Liver (tissue), 9 donors: ENCODE measurements around the gene BPGM. TPM values are rescaled to one million over a fixed set of nuclear protein-coding genes. Genes with fewer than 3 reads are reported as not detected.

Source experiments
- DNase-seq: peaks from one replicate; pipeline ENCODE4 v3.0.0-alpha.2; 2017; ENCODE audit warnings: low spot score
- H3K27ac ChIP-seq, 2 donors: one replicate each; pipeline ENCODE4 v1.7.0; 2013; ENCODE audit warnings: inconsistent platforms in 2 of 2, low read length in 2 of 2, control low read depth in 1 of 2, low read depth in 1 of 2, mild to moderate bottlenecking in 1 of 2
- H3K27me3 ChIP-seq, 4 donors: one replicate each; pipeline versions ENCODE4 v1.6.1 to v1.7.0; 2013; ENCODE audit warnings: low read length in 3 of 4, inconsistent platforms in 1 of 4, mild to moderate bottlenecking in 1 of 4, moderate library complexity in 1 of 4; ENCODE audit not compliant: control insufficient read depth in 4 of 4, insufficient read depth in 4 of 4
- H3K36me3 ChIP-seq, 4 donors: one replicate each; pipeline versions ENCODE4 v1.6.1 to v1.7.0; 2013; ENCODE audit warnings: low read length in 3 of 4, mild to moderate bottlenecking in 3 of 4, low read depth in 1 of 4, moderate library complexity in 1 of 4; ENCODE audit not compliant: control insufficient read depth in 4 of 4, insufficient read depth in 3 of 4
- H3K4me1 ChIP-seq, 4 donors: one replicate each; pipeline versions ENCODE4 v1.6.1 to v1.7.0; 2013; ENCODE audit warnings: low read length in 3 of 4, mild to moderate bottlenecking in 3 of 4, moderate library complexity in 1 of 4; ENCODE audit not compliant: control insufficient read depth in 4 of 4, insufficient read depth in 4 of 4
- H3K4me3 ChIP-seq, 3 donors: one replicate each; pipeline versions ENCODE4 v1.6.1 to v1.7.0; 2013; ENCODE audit warnings: low read length in 3 of 3, control low read depth in 1 of 3, low read depth in 1 of 3, mild to moderate bottlenecking in 1 of 3
- H3K9ac ChIP-seq, 2 donors: one replicate each; pipeline ENCODE4 v1.7.0; 2013; ENCODE audit warnings: low read length in 2 of 2, mild to moderate bottlenecking in 2 of 2, moderate library complexity in 2 of 2, control low read depth in 1 of 2, low read depth in 1 of 2
- H3K9me3 ChIP-seq, 4 donors: one replicate each; pipeline versions ENCODE4 v1.6.1 to v1.7.0; 2013; ENCODE audit warnings: low read length in 3 of 4; ENCODE audit not compliant: control insufficient read depth in 4 of 4
- CTCF ChIP-seq: fragments of 150-350 bp; IDR thresholded peaks from 2 replicates; pipeline ENCODE4 v1.5.1; 2017; ENCODE audit warnings: improper control_type of control experiment, low read depth, low read length; ENCODE audit not compliant: missing input control
- EGR1 ChIP-seq, 2 donors: IDR thresholded peaks; 2 replicates each; pipeline ENCODE4 v1.6.1; 2016 to 2018; ENCODE audit warnings: antibody characterized with exemption in 2 of 2, low read depth in 2 of 2
- FOXA1 ChIP-seq: IDR thresholded peaks from 2 replicates; pipeline ENCODE4 v1.6.1; 2016; ENCODE audit warnings: antibody characterized with exemption
- FOXA2 ChIP-seq: IDR thresholded peaks from 2 replicates; pipeline ENCODE4 v1.6.1; 2016; ENCODE audit warnings: antibody characterized with exemption
- GABPA ChIP-seq, 2 donors: IDR thresholded peaks in 1 of 2; conservative IDR thresholded peaks in 1 of 2; 2 replicates each; pipeline ENCODE4 v1.6.1; 2016; ENCODE audit warnings: antibody characterized with exemption in 2 of 2, mild to moderate bottlenecking in 1 of 2, moderate library complexity in 1 of 2
- HNF4A ChIP-seq, 2 donors: conservative IDR thresholded peaks; 2 replicates each; pipeline ENCODE4 v1.6.1; 2016; ENCODE audit warnings: antibody characterized with exemption in 2 of 2, mild to moderate bottlenecking in 2 of 2
- HNF4G ChIP-seq: IDR thresholded peaks from 2 replicates; pipeline ENCODE4 v1.6.1; 2016; ENCODE audit warnings: antibody characterized with exemption
- NR2F2 ChIP-seq: IDR thresholded peaks from 2 replicates; pipeline ENCODE4 v1.6.1; 2016; ENCODE audit warnings: antibody characterized with exemption
- RAD21 ChIP-seq, 2 donors: IDR thresholded peaks; 2 replicates each; pipeline ENCODE4 v1.6.1; 2016; ENCODE audit warnings: antibody characterized with exemption in 2 of 2, mild to moderate bottlenecking in 2 of 2
- RXRA ChIP-seq, 2 donors: IDR thresholded peaks; 2 replicates each; pipeline ENCODE4 v1.6.1; 2017 to 2018; ENCODE audit warnings: antibody characterized with exemption in 2 of 2, mild to moderate bottlenecking in 1 of 2
- SP1 ChIP-seq: IDR thresholded peaks from 2 replicates; pipeline ENCODE4 v1.6.1; 2018; ENCODE audit warnings: antibody characterized with exemption, mild to moderate bottlenecking
- TAF1 ChIP-seq: conservative IDR thresholded peaks from 2 replicates; pipeline ENCODE4 v1.6.1; 2016; ENCODE audit warnings: antibody characterized with exemption, mild to moderate bottlenecking
- YY1 ChIP-seq: IDR thresholded peaks from 2 replicates; pipeline ENCODE4 v1.6.1; 2016; ENCODE audit warnings: antibody characterized with exemption, mild to moderate bottlenecking
- ZBTB33 ChIP-seq: IDR thresholded peaks from 2 replicates; pipeline ENCODE4 v1.6.1; 2016; ENCODE audit warnings: antibody characterized with exemption
- WGBS: extraction: QIAGEN DNeasy Blood & Tissue Kit; methylation state at CpG from one replicate; pipeline ENCODE4 v1.1.7; 2013; 5-methylcytosine and 5-hydroxymethylcytosine counted together
- polyA plus RNA-seq, 2 donors: library from polyadenylated mRNA; stranded (reverse) in 1 of 2; unstranded in 1 of 2; fragments of 200-250 nt in 1 of 2; fragments of >200 nt in 1 of 2; fragmentation: Nextera tagmentation in 1 of 2; extraction: Ambion mirVana in 1 of 2; gene quantifications; one replicate each; pipeline versions ENCODE4 v1.2.1 to v1.2.3, GENCODE V29; 2013 to 2015
- total RNA-seq, 2 donors: library from RNA; depleted of rRNA; stranded (reverse); fragments of >200 nt; gene quantifications; one replicate each; pipeline ENCODE4 v1.2.3, GENCODE V29; 2014
- TF ChIP-seq, protein P1 (sequence below): IDR thresholded peaks from 2 replicates; pipeline ENCODE4 v1.6.1; 2016; ENCODE audit warnings: antibody characterized with exemption
- donor health status: healthy.
- donor health status: healthy.
- donor health status: healthy.
- donor health status: healthy.
- donor health status: healthy.

BPGM gene
- total and polyA plus RNA-seq, 4 donors: 6.1 to 250 (median 7.6) TPM

GRCh38 chr7:134632937-134633540, 13.6 kb upstream of the BPGM start:
- WGBS: 36% methylated on average over 5 of the region's 5 CpGs
- H3K27ac ChIP-seq: no peak overlapping the region
- H3K9me3 ChIP-seq: no peaks in the 10 kb centered on the region
- no peaks in the 10 kb centered on the region for H3K36me3 ChIP-seq
- DNase-seq: no peak
- H3K4me3 ChIP-seq: no peak overlapping the region
- peaks cover 0 to 10% (median 4%) of the 10 kb centered on the region in 4 donors for H3K4me1 ChIP-seq
- TF ChIP-seq FOXA2 (no peak), RXRA (IDR thresholded peaks at IDR 0.05) (no peak), CTCF (peak; percentile 58), RAD21 (IDR thresholded peaks at IDR 0.05) (peak; percentile 84 to 86), TAF1 (no peak), EGR1 (IDR thresholded peaks at IDR 0.05; ENCODE audit: low read depth in 2 of 2) (no peak)
- no peak overlapping the region for H3K9ac ChIP-seq
- no peaks in the 10 kb centered on the region for H3K27me3 ChIP-seq

GRCh38 chr7:134636008-134636449, 10.6 kb upstream of the BPGM start:
- Histone ChIP-seq H3K27ac (peak overlapping the region; percentile 6 to 8), H3K27me3 (no peaks in the 10 kb centered on the region), H3K4me1 (peaks cover 0 to 10% (median 4%) of the 10 kb centered on the region in 4 donors), H3K4me3 (no peak overlapping the region), H3K9me3 (no peaks in the 10 kb centered on the region), H3K9ac (no peak overlapping the region), H3K36me3 (no peaks in the 10 kb centered on the region)
- 35% methylated on average over 2 of the region's 2 CpGs for WGBS
- no peak for TF ChIP-seq EGR1 (IDR thresholded peaks at IDR 0.05; ENCODE audit: low read depth in 2 of 2)
- TF ChIP-seq TAF1: no peak
- TF ChIP-seq SP1: no peak
- TF ChIP-seq HNF4G: no peak
- TF ChIP-seq RXRA (IDR thresholded peaks at IDR 0.05): peak in 1 of 2 donors; percentile 19
- TF ChIP-seq, protein P1, sequence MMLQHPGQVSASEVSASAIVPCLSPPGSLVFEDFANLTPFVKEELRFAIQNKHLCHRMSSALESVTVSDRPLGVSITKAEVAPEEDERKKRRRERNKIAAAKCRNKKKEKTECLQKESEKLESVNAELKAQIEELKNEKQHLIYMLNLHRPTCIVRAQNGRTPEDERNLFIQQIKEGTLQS: no peak
- no peak for TF ChIP-seq HNF4A (conservative IDR thresholded peaks at IDR 0.05)
- TF ChIP-seq FOXA1: no peak
- TF ChIP-seq NR2F2: no peak
- TF ChIP-seq CTCF: no peak
- no peak for TF ChIP-seq ZBTB33
- TF ChIP-seq YY1: peak; percentile 17
- no peak for TF ChIP-seq FOXA2
- no peak for TF ChIP-seq GABPA (IDR thresholded peaks at IDR 0.05 in 1 of 2, conservative IDR thresholded peaks at IDR 0.05 in 1 of 2)
- DNase-seq: no peak
